Measurements from ENCODE around the gene MCHR1.

- no peak for TF ChIP-seq CTCF (IDR thresholded peaks at IDR 0.05)
- no peak for TF ChIP-seq CHD2 (IDR thresholded peaks at IDR 0.05; ENCODE audit: low read length, partially characterized antibody)
- TF ChIP-seq GATA2 (CRISPR knock-in tag; IDR thresholded peaks at IDR 0.05), result no peak
- TF ChIP-seq SMC3 (IDR thresholded peaks at IDR 0.05; ENCODE audit: low read depth, low read length), result no peak
- TF ChIP-seq RXRA (IDR thresholded peaks at IDR 0.05; ENCODE audit: borderline replicate concordance, low read depth), result no peak
- TF ChIP-seq NRF1 (IDR thresholded peaks at IDR 0.05; ENCODE audit: low read depth, low read length), result no peak
- no peak for TF ChIP-seq EZH2phosphoT487 (IDR thresholded peaks at IDR 0.05; ENCODE audit: borderline replicate concordance, low read depth)
- no peak for TF ChIP-seq USF2 (IDR thresholded peaks at IDR 0.05; ENCODE audit: borderline replicate concordance, low read depth, low read length)
- no peak for TF ChIP-seq RFX5 (IDR thresholded peaks at IDR 0.05; ENCODE audit: low read length)
- TF ChIP-seq YY1 (IDR thresholded peaks at IDR 0.05; ENCODE audit: low read depth), result no peak
- no peak for TF ChIP-seq POLR2AphosphoS5 (IDR thresholded peaks at IDR 0.05; ENCODE audit: low read depth, low read length)
- TF ChIP-seq IRF3 (IDR thresholded peaks at IDR 0.05; ENCODE audit: low read depth, low read length), result no peak
- TF ChIP-seq REST (IDR thresholded peaks at IDR 0.05; ENCODE audit: low read depth, low read length), result no peak
- no peak for TF ChIP-seq RAD21 (IDR thresholded peaks at IDR 0.05; ENCODE audit: low read length)
Observed at GRCh38 chr22:40680819-40681183, 1.5 kb downstream of the MCHR1 start.

Data from SK-N-SH (cell line).